Tibial artery (tissue), 4 donors: Measurements from ENCODE around the gene MRPL12.

Experiments
- DNase-seq, 2 donors: peaks; one replicate each; pipeline ENCODE4 v3.0.0-alpha.2; 2019
- H3K27ac ChIP-seq, 2 donors: fragments of 200-600 bp; sonication (generic) in 1 of 2; 1 replicate in 1 of 2; 2 replicates in 1 of 2; pipeline ENCODE4 v1.5.1; 2018 to 2019; ENCODE audit warnings: mild to moderate bottlenecking in 1 of 2
- H3K27me3 ChIP-seq, 2 donors: fragments of 200-600 bp; sonication (generic) in 1 of 2; one replicate each; pipeline versions ENCODE4 v1.5.1 to v1.6.0; 2016 to 2019
- H3K36me3 ChIP-seq, 3 donors: fragments of 200-600 bp; sonication (generic) in 2 of 3; one replicate each; pipeline ENCODE4 v1.5.1; 2016 to 2019; ENCODE audit warnings: mild to moderate bottlenecking in 2 of 3
- H3K4me1 ChIP-seq, 4 donors: fragments of 200-600 bp; sonication (generic) in 2 of 4; 1 replicate in 3 of 4; 2 replicates in 1 of 4; pipeline ENCODE4 v1.5.1; 2016 to 2019
- H3K4me3 ChIP-seq, 2 donors: fragments of 200-600 bp; sonication (generic) in 1 of 2; 1 replicate in 1 of 2; 2 replicates in 1 of 2; pipeline ENCODE4 v1.5.1; 2018 to 2019; ENCODE audit warnings: mild to moderate bottlenecking in 2 of 2
- H3K9me3 ChIP-seq, 3 donors: fragments of 200-600 bp; sonication (generic) in 1 of 3; one replicate each; pipeline ENCODE4 v1.5.1; 2016 to 2019
- intact Hi-C: fragments of 100-400 bp; cut with DNase I; formaldehyde crosslinking; loops from one replicate; pipeline ENCODE4 v1.15.0; 2023; ENCODE audit warnings: low total_unique reads
- TF ChIP-seq, protein P1 (sequence below), 2 experiments: fragments of 200-600 bp in 1 of 2; fragments of 450-650 bp in 1 of 2; IDR thresholded peaks; one replicate each; pipeline ENCODE4 v1.5.1; 2017 to 2019; ENCODE audit warnings: antibody characterized with exemption in 2 of 2, mild to moderate bottlenecking in 1 of 2, moderate library complexity in 1 of 2

The MRPL12 gene

DNA sequence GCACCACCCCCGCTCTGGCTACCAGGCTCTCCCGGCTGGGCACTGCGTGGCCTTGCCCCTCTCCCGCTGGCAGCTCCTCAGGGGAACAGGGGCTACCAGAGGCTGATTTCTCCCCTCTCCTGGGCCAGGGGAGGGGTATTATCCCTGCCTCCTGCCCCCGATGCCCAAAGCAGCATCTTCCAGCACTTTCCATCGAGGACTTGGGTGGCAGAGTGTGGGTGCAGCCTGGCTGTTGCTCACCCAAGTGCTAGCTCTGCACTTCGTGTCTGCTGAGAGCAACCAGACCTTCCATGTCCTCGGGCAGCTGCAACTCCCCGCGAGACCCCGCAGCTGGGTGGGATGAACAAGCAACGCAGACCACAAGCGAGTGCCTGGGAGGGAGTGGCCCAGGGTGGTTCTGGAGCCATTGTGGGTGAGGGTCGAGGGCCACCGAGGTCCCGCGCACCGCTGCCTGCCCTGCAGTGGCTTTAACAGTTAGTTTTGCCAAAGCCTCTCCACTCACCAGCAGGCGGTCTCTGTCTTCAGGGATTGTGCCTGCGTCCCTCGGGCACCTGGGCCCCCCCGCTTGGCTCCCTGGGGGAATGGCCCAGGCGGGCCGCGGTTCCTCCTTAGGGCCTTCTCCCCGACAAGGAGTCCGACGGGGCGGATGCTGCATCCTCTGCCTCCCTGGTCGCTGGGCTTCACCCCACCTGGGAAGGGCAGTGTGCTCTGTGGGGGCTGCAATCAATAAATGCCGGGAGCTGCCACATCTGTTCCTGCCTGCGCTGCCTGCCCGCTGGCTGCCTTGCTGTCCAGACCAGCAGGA lies 17.3 kb downstream of the MRPL12 start:
- Histone ChIP-seq H3K27me3 (peaks cover 0 to 12% of the 10 kb centered on the region in 2 donors), H3K9me3 (no peaks in the 10 kb centered on the region), H3K27ac (no peak overlapping the region), H3K4me1 (peaks cover 0 to 14% (median 8%) of the 10 kb centered on the region in 4 donors), H3K4me3 (no peak overlapping the region), H3K36me3 (peaks cover 0 to 34% (median 0%) of the 10 kb centered on the region in 3 donors)
- intact Hi-C loops, result no loop called here
- no peak for DNase-seq
- TF ChIP-seq, protein P1, sequence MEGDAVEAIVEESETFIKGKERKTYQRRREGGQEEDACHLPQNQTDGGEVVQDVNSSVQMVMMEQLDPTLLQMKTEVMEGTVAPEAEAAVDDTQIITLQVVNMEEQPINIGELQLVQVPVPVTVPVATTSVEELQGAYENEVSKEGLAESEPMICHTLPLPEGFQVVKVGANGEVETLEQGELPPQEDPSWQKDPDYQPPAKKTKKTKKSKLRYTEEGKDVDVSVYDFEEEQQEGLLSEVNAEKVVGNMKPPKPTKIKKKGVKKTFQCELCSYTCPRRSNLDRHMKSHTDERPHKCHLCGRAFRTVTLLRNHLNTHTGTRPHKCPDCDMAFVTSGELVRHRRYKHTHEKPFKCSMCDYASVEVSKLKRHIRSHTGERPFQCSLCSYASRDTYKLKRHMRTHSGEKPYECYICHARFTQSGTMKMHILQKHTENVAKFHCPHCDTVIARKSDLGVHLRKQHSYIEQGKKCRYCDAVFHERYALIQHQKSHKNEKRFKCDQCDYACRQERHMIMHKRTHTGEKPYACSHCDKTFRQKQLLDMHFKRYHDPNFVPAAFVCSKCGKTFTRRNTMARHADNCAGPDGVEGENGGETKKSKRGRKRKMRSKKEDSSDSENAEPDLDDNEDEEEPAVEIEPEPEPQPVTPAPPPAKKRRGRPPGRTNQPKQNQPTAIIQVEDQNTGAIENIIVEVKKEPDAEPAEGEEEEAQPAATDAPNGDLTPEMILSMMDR (IDR thresholded peaks at IDR 0.05), result no peak

DNA sequence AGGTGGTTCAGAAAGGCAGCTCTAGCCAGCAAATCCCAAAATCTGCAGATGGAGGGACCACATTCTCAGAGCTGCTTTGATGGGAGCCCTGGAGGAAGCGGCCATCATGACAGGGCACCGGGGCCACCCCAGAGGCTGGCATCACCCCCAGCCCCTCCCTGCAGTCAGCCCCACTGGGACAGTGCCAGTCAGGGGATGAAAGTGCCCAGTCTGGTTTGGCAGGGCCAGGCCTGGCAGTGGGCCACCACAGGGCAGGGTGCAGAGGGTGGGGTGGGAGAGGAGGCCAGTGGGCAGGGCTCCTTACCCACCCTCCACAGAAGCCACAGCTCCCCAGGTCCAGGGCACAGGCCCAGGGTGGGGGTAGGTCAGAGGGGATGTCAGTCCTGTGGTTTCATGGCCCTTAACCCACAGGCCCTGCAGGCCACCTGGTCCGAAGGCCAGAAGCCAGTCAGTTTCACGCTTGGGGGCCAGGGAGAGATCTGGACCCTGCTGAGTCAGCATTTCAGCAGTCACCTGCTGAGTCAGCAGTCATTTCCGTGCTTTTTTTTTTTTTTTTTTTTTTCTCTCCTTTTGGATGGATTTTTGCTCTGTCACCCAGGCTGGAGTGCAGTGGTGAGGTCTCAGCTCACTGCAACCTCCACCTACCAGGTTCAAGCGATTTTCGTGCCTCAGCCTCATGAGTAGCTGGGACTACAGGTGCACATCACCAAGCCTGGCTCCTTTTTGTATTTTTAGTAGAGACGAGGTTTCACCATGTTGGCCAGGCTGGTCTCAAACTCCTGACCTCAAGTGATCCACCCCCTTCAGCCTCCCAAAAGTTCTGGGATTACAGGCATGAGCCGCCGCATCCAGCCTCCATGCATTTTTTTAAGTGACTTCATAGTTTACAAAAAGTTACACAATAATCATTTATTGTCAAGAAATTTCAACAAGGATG lies 19.3 kb downstream of the MRPL12 start:
- H3K4me1 ChIP-seq, result peaks cover 0 to 14% (median 8%) of the 10 kb centered on the region in 4 donors
- no peak overlapping the region for H3K4me3 ChIP-seq
- H3K9me3 ChIP-seq, result no peaks in the 10 kb centered on the region
- intact Hi-C loops, result no loop called here
- DNase-seq, result no peak
- H3K27ac ChIP-seq, result no peak overlapping the region
- peaks cover 0 to 26% of the 10 kb centered on the region in 2 donors for H3K27me3 ChIP-seq
- peaks cover 0 to 15% (median 0%) of the 10 kb centered on the region in 3 donors for H3K36me3 ChIP-seq
- TF ChIP-seq, protein P1 (IDR thresholded peaks at IDR 0.05), result no peak

DNA sequence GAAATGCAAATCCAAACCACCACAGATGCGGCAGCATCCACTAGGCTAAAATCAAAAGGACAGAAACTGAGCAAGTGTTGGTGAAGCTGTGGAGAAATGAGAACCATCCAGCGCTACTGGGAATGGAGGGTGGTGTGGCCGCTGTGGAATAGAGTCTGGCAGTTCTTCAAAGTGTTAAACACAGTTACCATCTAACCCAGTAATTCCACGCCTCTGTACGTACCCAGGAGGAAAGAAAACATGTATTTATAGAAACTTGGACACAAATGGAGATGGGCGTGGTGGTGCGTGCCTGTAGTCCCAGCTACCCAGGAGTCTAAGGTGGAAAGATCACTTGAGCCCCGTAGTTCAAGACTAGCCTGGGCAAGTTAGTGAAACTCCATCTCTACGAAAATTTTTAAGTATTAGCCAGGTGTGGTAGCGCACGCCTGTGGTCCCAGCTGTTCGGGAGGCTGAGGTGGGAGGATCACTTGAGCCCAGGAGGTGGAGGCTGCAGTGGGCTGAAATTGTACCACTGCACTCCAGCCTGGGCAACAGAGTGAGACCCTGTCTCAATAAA lies 20.6 kb downstream of the MRPL12 start:
- peaks cover 0 to 14% (median 8%) of the 10 kb centered on the region in 4 donors for H3K4me1 ChIP-seq
- H3K36me3 ChIP-seq, result peaks cover 0 to 2% (median 0%) of the 10 kb centered on the region in 3 donors
- DNase-seq, result no peak
- peaks cover 0 to 26% of the 10 kb centered on the region in 2 donors for H3K27me3 ChIP-seq
- intact Hi-C loops, result no loop called here
- H3K9me3 ChIP-seq, result no peaks in the 10 kb centered on the region
- TF ChIP-seq, protein P1 (IDR thresholded peaks at IDR 0.05), result no peak
- no peak overlapping the region for H3K27ac ChIP-seq
- H3K4me3 ChIP-seq, result no peak overlapping the region

- Histone ChIP-seq H3K4me3 (no peak overlapping the region), H3K27ac (no peak overlapping the region), H3K27me3 (peaks cover 0 to 34% of the 10 kb centered on the region in 2 donors), H3K9me3 (no peaks in the 10 kb centered on the region), H3K4me1 (peaks cover 0 to 14% (median 9%) of the 10 kb centered on the region in 4 donors), H3K36me3 (no peaks in the 10 kb centered on the region)
- TF ChIP-seq, protein P1 (IDR thresholded peaks at IDR 0.05), result no peak
- DNase-seq, result no peak
- intact Hi-C loops, result no loop called here
These were observed 22.3 kb downstream of the MRPL12 start for GRCh38 chr17:81725439-81725838.

DNA sequence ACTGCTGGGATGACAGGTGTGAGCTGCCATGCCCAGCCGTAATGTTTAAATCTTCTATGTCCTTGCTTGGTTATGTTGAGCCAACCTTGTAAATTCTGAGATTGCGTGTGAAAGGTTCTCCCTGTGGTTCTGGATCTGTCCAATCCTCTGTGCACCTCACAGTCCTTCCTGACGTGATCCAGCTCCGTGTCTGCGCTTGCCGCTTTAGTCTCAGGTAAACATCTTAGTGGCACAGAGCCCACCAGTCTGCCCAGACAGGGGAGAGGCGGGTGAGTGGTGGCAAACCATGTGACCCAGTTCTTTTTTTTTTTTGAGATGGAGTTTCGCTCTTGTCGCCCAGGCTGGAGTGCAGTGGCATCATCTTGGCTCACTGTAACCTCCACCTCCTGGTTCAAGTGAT lies 22.8 kb downstream of the MRPL12 start:
- Histone ChIP-seq H3K4me1 (peaks cover 0 to 19% (median 10%) of the 10 kb centered on the region in 4 donors), H3K4me3 (no peak overlapping the region), H3K9me3 (no peaks in the 10 kb centered on the region), H3K27me3 (peaks cover 0 to 34% of the 10 kb centered on the region in 2 donors), H3K27ac (no peak overlapping the region), H3K36me3 (no peaks in the 10 kb centered on the region)
- intact Hi-C loops, result no loop called here
- TF ChIP-seq, protein P1 (IDR thresholded peaks at IDR 0.05), result no peak
- no peak for DNase-seq
